GM23338 (cell line): Measurements from ENCODE around the gene AHI1. TPM values are rescaled to one million over a fixed set of nuclear protein-coding genes. Genes with fewer than 3 reads are reported as not detected.

ENCODE experiments used
- ATAC-seq: fragments of 200-7000 bp; cut with Tn5 transposase; 3 replicates; pipeline ENCODE4 v1.9.1; 2020
- DNase-seq: peaks from one replicate; pipeline ENCODE4 v3.0.0-alpha.2; 2015; ENCODE audit warnings: low spot score
- H2AFZ ChIP-seq: fragments of 200-600 bp; sonication (generic); 2 replicates; pipeline ENCODE4 v1.8.0; 2016; ENCODE audit warnings: antibody characterized with exemption, mild to moderate bottlenecking, moderate library complexity
- H3F3A ChIP-seq: fragments of 200-600 bp; sonication (generic); replicated peaks from 2 replicates; pipeline ENCODE4 v1.8.0; 2017; ENCODE audit warnings: antibody characterized with exemption, mixed run types, low read depth
- H3K27ac ChIP-seq: fragments of 200-600 bp; sonication (generic); 2 replicates; pipeline ENCODE4 v1.6.1; 2016; ENCODE audit warnings: low read depth
- H3K27me3 ChIP-seq: fragments of 200-600 bp; sonication (generic); 2 replicates; pipeline ENCODE4 v1.8.0; 2016; ENCODE audit warnings: mild to moderate bottlenecking, mixed run types, moderate library complexity; ENCODE audit not compliant: insufficient read depth
- H3K36me3 ChIP-seq: fragments of 200-600 bp; sonication (generic); 2 replicates; pipeline ENCODE4 v1.8.0; 2016; ENCODE audit warnings: mild to moderate bottlenecking; ENCODE audit not compliant: insufficient read depth
- H3K4me1 ChIP-seq: fragments of 200-600 bp; sonication (generic); 2 replicates; pipeline ENCODE4 v1.8.0; 2016; ENCODE audit warnings: mild to moderate bottlenecking, moderate library complexity; ENCODE audit not compliant: insufficient read depth
- H3K4me2 ChIP-seq: fragments of 200-600 bp; sonication (generic); 2 replicates; pipeline ENCODE4 v1.7.1; 2017; ENCODE audit warnings: mixed run types
- H3K4me3 ChIP-seq: fragments of 200-600 bp; sonication (generic); 2 replicates; pipeline ENCODE4 v1.6.1; 2016; ENCODE audit warnings: mixed run types
- H3K79me2 ChIP-seq: fragments of 200-600 bp; sonication (generic); replicated peaks from 2 replicates; pipeline ENCODE4 v1.8.0; 2017; ENCODE audit warnings: mild to moderate bottlenecking; ENCODE audit not compliant: insufficient read depth
- H3K9me2 ChIP-seq: fragments of 200-600 bp; sonication (generic); 2 replicates; pipeline ENCODE4 v1.8.0; 2017; ENCODE audit not compliant: insufficient read depth
- H4K20me1 ChIP-seq: fragments of 200-600 bp; sonication (generic); replicated peaks from 2 replicates; pipeline ENCODE4 v1.8.0; 2017; ENCODE audit warnings: mild to moderate bottlenecking; ENCODE audit not compliant: insufficient read depth
- H3K27ac Mint-ChIP-seq: 2 replicates; pipeline ENCODE4 v1.8.0; 2020; ENCODE audit warnings: inconsistent platforms, mild to moderate bottlenecking, moderate library complexity, mixed read lengths
- H3K27me3 Mint-ChIP-seq: 3 replicates; pipeline ENCODE4 v1.8.0; 2022; ENCODE audit warnings: low read depth, mild to moderate bottlenecking, moderate library complexity, mixed read lengths, inconsistent platforms; ENCODE audit not compliant: insufficient read depth, poor library complexity
- H3K36me3 Mint-ChIP-seq: 3 replicates; pipeline ENCODE4 v1.8.0; 2021; ENCODE audit warnings: low read depth, mild to moderate bottlenecking, inconsistent platforms, moderate library complexity, mixed read lengths
- H3K4me1 Mint-ChIP-seq: 3 replicates; pipeline ENCODE4 v1.8.0; 2020; ENCODE audit warnings: mild to moderate bottlenecking, inconsistent platforms, mixed read lengths
- H3K4me3 Mint-ChIP-seq: 3 replicates; pipeline ENCODE4 v1.8.0; 2021; ENCODE audit warnings: moderate library complexity, mild to moderate bottlenecking, inconsistent platforms, mixed read lengths
- H3K9me3 Mint-ChIP-seq: 3 replicates; pipeline ENCODE4 v1.8.0; 2020; ENCODE audit warnings: moderate library complexity, mild to moderate bottlenecking, inconsistent platforms, mixed read lengths
- CREB1 ChIP-seq: fragments of 250-450 bp; sonication (Bioruptor Pico); IDR thresholded peaks from 2 replicates; pipeline ENCODE4 v1.5.0; 2020; ENCODE audit warnings: low read depth, mild to moderate bottlenecking, moderate library complexity
- EZH2 ChIP-seq: fragments of 200-600 bp; sonication (generic); IDR thresholded peaks from one replicate; pipeline ENCODE4 v1.8.0; 2017; ENCODE audit warnings: antibody characterized with exemption, mild to moderate bottlenecking, low read depth; ENCODE audit not compliant: unreplicated experiment
- EZH2phosphoT487 ChIP-seq: fragments of 200-600 bp; sonication (generic); IDR thresholded peaks from one replicate; pipeline ENCODE4 v1.8.1; 2018; ENCODE audit warnings: antibody characterized with exemption; ENCODE audit not compliant: unreplicated experiment
- POLR2AphosphoS5 ChIP-seq: IDR thresholded peaks from 2 replicates; pipeline ENCODE4 v1.6.1; 2016; ENCODE audit warnings: antibody characterized with exemption, low read depth
- REST ChIP-seq: IDR thresholded peaks from one replicate; pipeline ENCODE4 v1.6.1; 2018; ENCODE audit warnings: antibody characterized with exemption; ENCODE audit not compliant: unreplicated experiment
- STAT1 ChIP-seq: IDR thresholded peaks from one replicate; pipeline ENCODE4 v1.6.1; 2016; ENCODE audit warnings: antibody characterized with exemption; ENCODE audit not compliant: unreplicated experiment
- ZNF114 ChIP-seq: fragments of 250-450 bp; sonication (Bioruptor Pico); IDR thresholded peaks from 2 replicates; pipeline ENCODE4 v1.5.0; 2020; ENCODE audit warnings: mild to moderate bottlenecking, moderate library complexity
- ZNF331 ChIP-seq: fragments of 250-450 bp; sonication (Bioruptor Pico); IDR thresholded peaks from 2 replicates; pipeline ENCODE4 v1.5.0; 2020; ENCODE audit warnings: low read depth, mild to moderate bottlenecking, moderate library complexity
- polyA plus RNA-seq: library from polyadenylated mRNA; unstranded; fragments of >200 nt; fragmentation: Nextera tagmentation; extraction: Ambion mirVana; gene quantifications from 2 replicates; pipeline ENCODE4 v1.2.1, GENCODE V29; 2016
- total RNA-seq: library from RNA; depleted of rRNA; stranded (reverse); fragments of >200 nt; shearing (Covaris generic); gene quantifications from 2 replicates; pipeline ENCODE4 v1.2.3, GENCODE V29; 2014
- TF ChIP-seq, protein P1 (sequence below): fragments of 250-450 bp; sonication (Bioruptor Pico); IDR thresholded peaks from 2 replicates; pipeline ENCODE4 v1.5.0; 2020; ENCODE audit warnings: mild to moderate bottlenecking, moderate library complexity

The AHI1 gene
- total and polyA plus RNA-seq, 2 experiments from 2014 or later, result 19.8 to 72.9 TPM

GRCh38 chr6:135395136-135395535, 102.4 kb downstream of the AHI1 start (continued):
- TF ChIP-seq EZH2 (no peak), POLR2AphosphoS5 (no peak), CREB1 (CRISPR knock-in tag) (no peak), ZNF331 (CRISPR knock-in tag) (no peak), REST (no peak), ZNF114 (CRISPR knock-in tag) (no peak)

GRCh38 chr6:135393289-135393688, 104.3 kb downstream of the AHI1 start:
- H3K4me1 Mint-ChIP-seq, result no peaks in the 10 kb centered on the region; the same call in 2 of the 3 replicates
- Histone ChIP-seq H2AFZ (no peak overlapping the region), H3F3A (no peaks in the 10 kb centered on the region), H3K9me2 (no peaks in the 10 kb centered on the region), H3K4me1 (no peaks in the 10 kb centered on the region), H3K27ac (no peak overlapping the region), H3K79me2 (no peaks in the 10 kb centered on the region), H4K20me1 (no peaks in the 10 kb centered on the region), H3K27me3 (no peaks in the 10 kb centered on the region), H3K4me2 (no peak overlapping the region), H3K4me3 (no peak overlapping the region), H3K36me3 (no peaks in the 10 kb centered on the region)
- ATAC-seq (no peak), DNase-seq (no peak)
- H3K27me3 Mint-ChIP-seq, result no peaks in the 10 kb centered on the region
- no peak for TF ChIP-seq EZH2phosphoT487
- H3K27ac Mint-ChIP-seq, result no peak overlapping the region
- H3K9me3 Mint-ChIP-seq, result no peaks in the 10 kb centered on the region
- H3K4me3 Mint-ChIP-seq, result no peak overlapping the region
- no peaks in the 10 kb centered on the region for H3K36me3 Mint-ChIP-seq

DNA sequence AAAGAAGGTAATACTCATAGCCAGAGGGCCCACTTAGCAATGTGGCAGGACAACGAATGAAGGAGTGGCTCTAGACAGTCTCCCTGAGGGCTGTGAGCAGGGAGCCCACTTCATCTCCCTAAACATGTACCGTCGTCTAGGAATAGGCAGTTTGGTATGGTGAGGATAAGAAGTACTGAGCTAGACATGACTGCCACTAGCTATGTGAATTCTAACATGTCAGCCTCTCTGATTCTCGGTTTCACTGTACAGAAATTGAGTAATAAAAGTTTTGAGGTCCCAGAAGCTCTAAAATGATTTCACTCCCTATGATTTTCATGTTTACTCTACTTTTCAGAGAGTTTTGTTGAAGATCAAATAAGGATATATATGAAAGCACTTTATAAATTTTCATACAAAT, 107.1 kb downstream of the AHI1 start:
- no peak for ATAC-seq
- H3K27me3 Mint-ChIP-seq, result peaks cover 5% of the 10 kb centered on the region
- TF ChIP-seq EZH2phosphoT487, result no peak
- TF ChIP-seq, protein P1, sequence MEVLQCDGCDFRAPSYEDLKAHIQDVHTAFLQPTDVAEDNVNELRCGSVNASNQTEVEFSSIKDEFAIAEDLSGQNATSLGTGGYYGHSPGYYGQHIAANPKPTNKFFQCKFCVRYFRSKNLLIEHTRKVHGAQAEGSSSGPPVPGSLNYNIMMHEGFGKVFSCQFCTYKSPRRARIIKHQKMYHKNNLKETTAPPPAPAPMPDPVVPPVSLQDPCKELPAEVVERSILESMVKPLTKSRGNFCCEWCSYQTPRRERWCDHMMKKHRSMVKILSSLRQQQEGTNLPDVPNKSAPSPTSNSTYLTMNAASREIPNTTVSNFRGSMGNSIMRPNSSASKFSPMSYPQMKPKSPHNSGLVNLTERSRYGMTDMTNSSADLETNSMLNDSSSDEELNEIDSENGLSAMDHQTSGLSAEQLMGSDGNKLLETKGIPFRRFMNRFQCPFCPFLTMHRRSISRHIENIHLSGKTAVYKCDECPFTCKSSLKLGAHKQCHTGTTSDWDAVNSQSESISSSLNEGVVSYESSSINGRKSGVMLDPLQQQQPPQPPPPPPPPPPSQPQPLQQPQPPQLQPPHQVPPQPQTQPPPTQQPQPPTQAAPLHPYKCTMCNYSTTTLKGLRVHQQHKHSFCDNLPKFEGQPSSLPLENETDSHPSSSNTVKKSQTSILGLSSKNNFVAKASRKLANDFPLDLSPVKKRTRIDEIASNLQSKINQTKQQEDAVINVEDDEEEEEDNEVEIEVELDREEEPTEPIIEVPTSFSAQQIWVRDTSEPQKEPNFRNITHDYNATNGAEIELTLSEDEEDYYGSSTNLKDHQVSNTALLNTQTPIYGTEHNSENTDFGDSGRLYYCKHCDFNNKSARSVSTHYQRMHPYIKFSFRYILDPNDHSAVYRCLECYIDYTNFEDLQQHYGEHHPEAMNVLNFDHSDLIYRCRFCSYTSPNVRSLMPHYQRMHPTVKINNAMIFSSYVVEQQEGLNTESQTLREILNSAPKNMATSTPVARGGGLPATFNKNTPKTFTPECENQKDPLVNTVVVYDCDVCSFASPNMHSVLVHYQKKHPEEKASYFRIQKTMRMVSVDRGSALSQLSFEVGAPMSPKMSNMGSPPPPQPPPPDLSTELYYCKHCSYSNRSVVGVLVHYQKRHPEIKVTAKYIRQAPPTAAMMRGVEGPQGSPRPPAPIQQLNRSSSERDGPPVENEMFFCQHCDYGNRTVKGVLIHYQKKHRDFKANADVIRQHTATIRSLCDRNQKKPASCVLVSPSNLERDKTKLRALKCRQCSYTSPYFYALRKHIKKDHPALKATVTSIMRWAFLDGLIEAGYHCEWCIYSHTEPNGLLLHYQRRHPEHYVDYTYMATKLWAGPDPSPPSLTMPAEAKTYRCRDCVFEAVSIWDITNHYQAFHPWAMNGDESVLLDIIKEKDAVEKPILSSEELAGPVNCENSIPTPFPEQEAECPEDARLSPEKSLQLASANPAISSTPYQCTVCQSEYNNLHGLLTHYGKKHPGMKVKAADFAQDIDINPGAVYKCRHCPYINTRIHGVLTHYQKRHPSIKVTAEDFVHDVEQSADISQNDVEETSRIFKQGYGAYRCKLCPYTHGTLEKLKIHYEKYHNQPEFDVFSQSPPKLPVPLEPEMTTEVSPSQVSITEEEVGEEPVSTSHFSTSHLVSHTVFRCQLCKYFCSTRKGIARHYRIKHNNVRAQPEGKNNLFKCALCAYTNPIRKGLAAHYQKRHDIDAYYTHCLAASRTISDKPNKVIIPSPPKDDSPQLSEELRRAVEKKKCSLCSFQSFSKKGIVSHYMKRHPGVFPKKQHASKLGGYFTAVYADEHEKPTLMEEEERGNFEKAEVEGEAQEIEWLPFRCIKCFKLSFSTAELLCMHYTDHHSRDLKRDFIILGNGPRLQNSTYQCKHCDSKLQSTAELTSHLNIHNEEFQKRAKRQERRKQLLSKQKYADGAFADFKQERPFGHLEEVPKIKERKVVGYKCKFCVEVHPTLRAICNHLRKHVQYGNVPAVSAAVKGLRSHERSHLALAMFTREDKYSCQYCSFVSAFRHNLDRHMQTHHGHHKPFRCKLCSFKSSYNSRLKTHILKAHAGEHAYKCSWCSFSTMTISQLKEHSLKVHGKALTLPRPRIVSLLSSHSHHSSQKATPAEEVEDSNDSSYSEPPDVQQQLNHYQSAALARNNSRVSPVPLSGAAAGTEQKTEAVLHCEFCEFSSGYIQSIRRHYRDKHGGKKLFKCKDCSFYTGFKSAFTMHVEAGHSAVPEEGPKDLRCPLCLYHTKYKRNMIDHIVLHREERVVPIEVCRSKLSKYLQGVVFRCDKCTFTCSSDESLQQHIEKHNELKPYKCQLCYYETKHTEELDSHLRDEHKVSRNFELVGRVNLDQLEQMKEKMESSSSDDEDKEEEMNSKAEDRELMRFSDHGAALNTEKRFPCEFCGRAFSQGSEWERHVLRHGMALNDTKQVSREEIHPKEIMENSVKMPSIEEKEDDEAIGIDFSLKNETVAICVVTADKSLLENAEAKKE (CRISPR knock-in tag), result no peak
- no peak for TF ChIP-seq STAT1

More for the DNA sequence above, 107.1 kb downstream of the AHI1 start:
- Histone ChIP-seq H3K79me2 (no peaks in the 10 kb centered on the region), H3K36me3 (no peaks in the 10 kb centered on the region), H3K4me3 (no peak overlapping the region), H3K9me2 (no peaks in the 10 kb centered on the region), H4K20me1 (no peaks in the 10 kb centered on the region), H2AFZ (no peak overlapping the region), H3F3A (no peaks in the 10 kb centered on the region), H3K4me2 (no peak overlapping the region), H3K27me3 (no peaks in the 10 kb centered on the region), H3K4me1 (no peaks in the 10 kb centered on the region), H3K27ac (no peak overlapping the region)
- H3K9me3 Mint-ChIP-seq, result no peaks in the 10 kb centered on the region
- H3K4me1 Mint-ChIP-seq, result no peaks in the 10 kb centered on the region; the same call in 2 of the 3 replicates
- no peak overlapping the region for H3K27ac Mint-ChIP-seq
- no peaks in the 10 kb centered on the region for H3K36me3 Mint-ChIP-seq
- no peak for DNase-seq
- H3K4me3 Mint-ChIP-seq, result no peak overlapping the region
